HG02798 (cell line): Measurements from ENCODE around the gene ATRN.

Experiments
- ATAC-seq: cut with Tn5 transposase; IDR thresholded peaks from one replicate; pipeline ENCODE4 v1.9.1; 2021; ENCODE audit warnings: mild to moderate bottlenecking; ENCODE audit not compliant: unreplicated experiment, poor library complexity

The ATRN gene

DNA sequence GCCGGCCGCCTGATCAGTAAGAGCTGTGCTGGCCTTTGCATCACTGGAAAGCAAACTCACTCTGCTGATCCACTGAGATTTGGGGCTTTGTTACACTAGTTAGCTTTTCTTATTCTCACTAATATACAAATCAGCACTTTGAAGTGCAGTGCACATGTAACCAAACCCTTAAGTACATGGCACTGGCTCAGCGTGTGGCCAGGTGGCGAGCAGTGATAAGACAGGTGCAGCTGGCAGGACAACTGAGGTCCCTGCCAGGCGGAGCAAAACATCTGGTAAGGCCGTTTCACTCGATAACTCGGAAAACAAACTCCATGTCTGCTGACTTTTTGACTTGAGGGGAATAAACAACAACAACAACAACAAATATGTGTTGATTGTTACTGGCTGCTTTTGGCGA, 181.4 kb downstream of the ATRN start:
- ATAC-seq: no peak

DNA sequence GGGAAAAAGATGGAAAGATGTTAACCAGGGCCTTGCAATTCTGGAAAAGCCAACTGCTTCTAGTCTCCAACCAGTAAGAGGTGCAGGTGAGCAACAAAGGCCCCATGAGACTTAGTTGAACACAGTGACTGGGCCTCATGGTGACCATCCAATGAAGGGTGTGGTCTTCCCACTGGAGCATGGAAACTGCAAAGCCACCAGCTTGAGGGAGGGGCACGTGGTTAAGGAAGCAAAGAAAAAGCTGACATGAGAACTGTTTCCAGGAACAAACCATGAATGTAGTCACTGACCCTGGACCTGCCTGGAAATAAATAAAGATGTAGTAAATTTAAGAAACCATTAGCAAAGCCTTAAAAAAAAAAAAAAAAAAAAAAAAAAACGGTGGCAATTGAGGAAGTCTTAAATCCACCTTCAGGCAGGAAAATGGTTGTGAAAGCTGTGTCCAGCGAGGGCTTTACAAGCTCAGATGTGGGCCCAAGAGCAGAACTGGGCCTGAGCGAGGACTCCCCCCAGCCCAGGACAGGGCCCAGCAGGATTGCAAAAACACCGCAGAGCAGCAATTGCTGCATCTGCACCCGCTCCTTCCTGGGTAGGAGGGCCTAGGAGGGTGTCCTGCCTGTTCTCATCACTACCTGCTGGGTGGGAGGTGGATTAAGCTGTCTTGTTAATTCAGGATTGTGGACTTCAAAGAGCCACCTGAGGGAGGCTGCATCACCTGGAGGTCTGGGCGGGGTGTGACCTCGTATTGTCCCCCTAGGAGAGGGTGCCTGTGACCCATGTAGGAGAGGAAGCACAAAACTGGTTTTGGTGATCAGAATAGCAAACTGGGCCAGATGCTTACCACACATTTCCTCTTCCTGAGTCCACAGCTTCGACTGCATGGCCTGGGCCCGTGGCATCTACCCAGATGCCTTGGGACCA, 182.1 kb downstream of the ATRN start:
- no peak for ATAC-seq

DNA sequence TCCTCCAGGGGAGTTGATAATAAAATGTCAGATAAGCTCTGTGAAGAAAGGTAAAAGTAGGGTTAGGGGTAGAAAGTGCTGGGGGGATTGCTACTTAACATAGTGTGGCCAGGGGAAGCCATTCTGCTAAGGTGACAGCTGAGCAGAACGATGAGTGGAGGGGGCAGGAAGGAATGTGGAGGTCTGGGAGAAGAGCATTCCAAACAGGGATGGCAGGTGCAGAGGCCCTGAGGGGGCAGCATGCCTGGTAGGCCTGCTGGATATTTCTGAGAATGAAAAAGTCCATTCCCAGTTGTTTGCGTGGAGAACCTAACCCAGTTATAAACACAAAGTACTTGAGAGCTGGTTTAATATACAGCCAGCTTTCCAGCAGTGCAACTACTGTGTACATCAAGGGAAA, 183.1 kb downstream of the ATRN start:
- no peak for ATAC-seq

DNA sequence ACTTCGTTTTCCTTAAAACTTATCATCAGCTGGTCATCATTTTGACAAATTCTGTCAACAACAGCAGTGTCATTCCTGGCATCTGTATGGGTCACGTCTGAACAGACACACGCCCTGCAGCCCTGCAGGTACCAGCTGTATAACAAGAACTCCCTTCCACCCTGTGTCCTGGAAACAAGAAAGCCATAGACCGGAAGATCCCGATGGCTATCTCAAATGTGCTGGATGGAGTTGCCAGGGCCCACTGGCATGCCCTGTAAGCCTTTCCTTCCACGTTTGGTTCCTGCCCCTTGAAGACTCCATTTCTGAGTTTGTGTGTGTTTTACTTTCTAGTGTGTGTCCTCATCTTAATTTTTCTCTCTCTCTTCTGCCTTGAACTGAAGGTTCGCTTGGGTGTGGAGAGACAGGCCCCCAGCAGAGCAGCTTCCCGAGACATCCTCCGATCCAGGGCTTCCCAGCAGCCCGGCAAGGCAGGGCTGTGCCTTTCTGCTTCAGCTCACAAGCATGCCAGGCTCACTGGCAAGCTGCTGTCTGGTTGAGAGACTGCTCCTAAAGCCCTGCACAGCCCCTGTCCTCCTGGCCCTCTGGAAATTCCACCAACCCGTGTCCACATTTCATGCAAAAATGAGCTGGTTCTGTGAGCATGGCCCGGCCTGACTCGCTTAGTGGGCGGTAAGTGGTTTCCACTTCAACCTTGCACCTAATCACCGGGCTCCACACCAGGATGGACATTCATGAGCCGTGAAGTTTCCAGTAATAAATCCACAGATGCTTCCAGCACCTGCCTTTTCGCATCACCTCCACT, 183.7 kb downstream of the ATRN start:
- no peak for ATAC-seq

DNA sequence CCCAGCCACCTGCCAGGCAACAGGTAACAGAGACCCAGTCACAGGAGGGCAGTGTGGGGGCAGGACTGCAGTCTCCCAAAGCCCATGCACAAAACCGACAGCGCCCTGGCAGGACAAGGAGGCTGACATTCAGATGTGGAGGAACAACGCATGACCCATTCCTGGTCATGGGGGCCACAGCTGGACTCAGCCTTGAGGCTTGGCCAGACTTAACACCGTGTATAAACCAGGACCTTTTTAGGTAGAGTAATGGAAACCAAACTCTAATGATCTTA, 184.2 kb downstream of the ATRN start:
- no peak for ATAC-seq

DNA sequence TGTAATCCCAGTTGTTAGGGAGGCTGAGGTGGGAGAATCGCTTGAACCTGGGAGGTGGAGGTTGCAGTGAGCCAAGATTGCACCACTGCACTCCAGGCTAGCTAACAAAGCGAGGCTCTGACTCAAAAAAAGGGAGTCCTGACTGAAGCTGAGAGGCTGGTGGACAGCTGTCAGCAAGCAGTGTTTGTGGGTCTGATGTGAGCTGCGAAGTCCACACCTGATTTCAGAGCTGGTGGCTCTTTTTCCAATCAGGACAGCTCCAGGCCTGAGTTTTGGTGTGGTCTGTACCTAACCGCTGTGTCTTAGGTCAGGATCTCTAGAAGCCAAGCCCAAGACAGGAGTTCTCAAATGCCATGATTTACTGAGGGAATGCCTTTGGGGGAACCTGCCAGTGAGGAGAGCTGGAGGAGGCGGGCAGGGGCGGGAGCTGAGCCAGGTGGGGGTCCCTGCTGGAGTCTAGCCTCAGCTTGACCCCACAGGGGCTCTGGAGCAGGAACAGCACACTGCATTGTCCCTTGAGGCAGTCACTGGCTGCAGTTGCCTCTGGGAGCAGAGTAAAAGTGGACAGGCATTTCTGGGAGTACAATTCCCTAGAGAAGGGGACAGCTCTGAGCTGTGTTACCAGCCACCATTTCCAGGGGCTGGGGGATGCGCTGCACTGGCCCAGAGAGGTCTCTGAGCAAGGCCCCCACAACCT, 187.3 kb downstream of the ATRN start:
- no peak for ATAC-seq

DNA sequence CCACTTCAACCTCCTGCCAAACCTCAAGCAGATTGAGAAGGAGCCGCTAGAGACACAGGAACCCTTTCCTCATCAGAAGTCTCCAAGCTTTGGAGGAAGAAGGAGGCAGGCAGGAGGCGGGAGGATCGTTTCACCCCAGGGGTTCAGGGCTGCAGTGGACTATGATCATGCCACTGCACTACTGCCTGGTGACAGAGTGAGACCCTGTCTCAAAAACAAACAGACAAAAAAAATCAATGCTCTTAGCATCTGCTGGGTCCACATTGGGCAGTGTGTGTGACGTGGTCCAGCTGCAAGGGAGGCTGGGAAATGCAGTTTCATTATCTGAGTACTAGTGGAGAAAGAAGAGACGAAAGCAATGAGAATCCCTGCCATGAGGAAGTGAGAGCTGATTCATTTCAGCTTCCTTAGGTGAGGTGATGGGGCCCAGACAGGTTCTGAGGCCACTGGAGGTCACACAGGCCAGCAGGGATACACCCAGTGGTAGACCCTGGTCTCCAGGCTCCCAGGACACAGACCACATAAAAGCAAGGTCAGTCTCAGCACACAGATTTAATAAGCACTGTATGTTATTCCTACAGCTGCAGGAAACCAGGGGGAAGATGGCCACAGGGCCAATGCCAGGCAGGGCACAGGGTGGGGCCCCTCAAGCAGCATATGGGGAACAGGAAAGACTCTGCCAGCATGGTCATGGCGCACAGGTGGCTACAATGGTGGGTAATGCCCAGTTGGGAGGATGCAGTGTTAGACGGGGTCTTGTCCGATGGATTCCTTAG, 188.1 kb downstream of the ATRN start:
- ATAC-seq: peak; percentile 76

DNA sequence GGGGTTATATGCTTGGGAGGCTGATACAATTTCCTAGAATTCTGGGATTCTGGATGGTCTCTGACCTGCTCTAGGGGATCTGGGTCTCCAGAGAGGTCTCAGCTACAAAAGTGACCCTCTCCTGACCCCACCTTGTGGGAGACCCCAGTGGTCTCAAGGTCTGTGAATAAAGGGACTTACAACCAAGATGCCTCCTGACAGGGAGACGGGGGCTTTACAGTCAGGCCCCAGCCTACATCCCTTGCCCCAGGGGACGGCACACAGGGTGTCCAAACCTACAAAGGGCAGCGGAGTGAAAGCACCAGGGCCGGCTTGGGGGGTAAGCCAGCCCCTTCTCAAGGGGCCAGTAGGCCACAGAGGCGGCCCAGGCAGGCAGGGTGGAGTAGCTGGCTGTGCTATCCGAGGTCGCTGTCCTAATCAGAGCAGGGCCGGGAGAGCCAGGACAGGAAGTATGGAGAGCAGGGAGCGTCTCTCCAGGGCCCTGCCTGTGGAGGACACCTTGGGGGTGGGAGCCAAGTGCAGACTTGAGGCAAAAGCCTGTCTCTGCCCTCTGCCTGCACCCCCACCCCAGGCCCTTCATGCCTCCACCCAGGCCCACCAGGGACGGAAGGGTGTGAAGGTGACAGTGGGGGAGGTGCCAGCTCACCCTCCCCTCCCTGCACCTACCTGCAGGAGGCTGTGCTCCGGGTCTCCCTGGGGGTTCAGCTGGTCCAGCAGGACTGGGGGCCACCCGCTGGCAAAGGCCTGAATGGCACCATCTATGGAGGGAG, 188.9 kb downstream of the ATRN start:
- no peak for ATAC-seq

DNA sequence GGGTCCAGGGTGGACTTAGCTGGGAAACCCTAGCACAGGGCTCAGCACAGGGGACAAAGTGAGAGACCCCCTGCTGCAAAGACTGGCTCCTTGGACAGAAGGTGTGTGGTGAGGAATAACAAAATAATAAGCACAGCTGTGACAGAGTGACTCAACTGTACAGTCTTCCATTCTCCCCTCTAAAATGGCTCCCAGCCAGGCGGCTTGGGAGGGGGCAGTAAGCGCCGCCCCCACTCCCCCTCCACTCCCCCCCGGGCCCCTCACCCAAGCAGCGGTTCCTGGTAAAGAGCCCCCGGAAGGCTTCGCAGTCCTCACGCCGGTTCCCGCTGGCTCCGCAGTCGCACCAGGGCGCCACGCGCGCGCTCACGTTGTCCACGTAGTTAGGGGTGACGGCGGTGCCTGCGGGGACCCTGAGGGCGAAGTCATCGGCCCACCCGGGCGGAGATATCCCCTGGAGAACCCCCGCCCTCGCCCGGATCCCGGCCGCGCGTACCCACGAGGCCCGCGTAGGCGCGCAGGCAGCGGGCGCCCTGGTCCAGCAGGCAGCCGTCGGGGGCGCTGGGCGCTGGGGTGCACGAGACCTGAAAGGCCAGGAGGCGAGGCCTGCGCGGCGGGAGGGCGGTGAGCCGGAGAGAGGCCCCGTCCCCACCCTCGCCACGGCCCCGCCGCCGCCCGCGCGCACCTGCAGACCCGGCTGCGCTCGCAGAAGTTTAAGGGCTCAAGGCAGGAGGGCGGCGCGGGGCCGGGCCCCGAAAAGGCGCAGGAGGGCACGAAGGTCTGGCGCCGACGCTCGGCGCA, 189.6 kb downstream of the ATRN start:
- no peak for ATAC-seq

DNA sequence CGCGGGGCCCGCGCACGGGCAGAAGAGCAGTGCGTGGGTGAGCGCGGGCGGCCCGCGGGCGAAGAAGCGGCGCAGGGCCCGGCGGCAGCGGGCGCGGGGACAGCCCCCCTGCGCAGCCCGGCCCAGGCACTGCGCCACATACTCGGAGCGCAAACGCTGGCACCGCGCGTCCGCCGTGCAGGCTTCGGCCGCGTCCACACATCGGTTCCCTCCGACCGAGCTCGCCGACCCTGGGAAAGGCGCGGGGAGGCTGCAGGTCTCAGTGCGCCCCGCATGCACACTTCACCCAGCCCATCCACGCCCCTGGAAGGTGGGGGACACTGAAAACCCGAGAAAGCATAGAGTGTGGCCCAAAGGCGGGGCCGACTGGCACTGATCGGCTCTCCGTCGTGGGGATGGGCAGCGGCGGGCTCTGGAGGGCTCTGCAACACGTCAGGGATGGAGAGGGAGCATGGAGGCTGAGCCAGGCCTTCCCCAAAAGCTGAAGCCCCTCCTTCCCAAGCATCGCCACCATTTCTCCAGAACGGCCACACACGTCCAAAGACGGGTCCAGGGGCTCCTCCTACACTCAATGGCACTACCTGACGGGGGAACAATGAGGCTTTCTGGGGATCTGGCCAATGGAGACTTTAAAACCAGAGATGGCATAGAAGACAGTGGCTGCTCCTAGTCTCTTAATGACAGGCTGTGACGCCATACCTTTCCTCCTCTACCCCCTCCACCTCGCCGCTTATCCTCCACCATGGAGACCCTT, 190.4 kb downstream of the ATRN start:
- no peak for ATAC-seq

DNA sequence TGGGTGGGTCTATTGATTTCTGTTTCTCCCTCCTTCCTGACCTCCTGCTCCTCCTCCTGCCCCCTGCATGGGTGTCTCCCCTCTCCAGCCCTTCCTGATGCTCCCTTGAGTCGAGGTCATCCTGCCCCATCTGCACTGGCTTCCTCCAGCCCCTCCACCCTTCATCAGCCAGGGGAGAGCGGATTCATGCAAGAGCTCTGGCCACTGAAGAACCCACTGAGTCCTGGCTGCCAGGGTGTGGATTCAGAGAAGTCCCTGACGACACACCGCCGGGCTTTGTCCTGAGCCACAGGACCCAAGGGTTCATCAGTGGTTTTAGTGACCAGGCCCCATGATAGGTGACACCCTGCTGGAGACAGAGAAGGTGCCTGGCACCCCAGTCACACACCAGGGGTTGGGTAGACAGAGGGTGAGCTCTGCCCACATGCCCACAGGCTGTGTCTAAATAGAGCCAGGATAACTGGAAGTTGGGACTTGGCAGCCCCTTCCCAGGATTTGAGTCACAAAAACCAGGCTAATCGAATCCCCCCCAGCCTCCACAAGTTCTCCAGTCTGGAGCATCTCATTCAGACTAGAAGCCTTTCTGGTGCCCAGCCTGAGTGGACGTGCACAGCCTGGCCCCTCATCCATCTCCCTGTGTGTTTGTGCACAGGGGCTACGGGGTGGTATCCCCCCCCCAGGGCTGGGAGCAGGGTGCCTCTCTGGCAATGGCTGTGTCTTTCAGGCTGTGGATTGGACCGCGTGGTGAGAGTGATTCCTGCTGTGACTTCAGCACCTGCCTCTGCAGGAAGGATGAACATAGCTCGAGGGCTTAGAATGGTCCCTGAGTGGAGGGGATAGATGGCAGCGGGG, 191.2 kb downstream of the ATRN start:
- no peak for ATAC-seq

DNA sequence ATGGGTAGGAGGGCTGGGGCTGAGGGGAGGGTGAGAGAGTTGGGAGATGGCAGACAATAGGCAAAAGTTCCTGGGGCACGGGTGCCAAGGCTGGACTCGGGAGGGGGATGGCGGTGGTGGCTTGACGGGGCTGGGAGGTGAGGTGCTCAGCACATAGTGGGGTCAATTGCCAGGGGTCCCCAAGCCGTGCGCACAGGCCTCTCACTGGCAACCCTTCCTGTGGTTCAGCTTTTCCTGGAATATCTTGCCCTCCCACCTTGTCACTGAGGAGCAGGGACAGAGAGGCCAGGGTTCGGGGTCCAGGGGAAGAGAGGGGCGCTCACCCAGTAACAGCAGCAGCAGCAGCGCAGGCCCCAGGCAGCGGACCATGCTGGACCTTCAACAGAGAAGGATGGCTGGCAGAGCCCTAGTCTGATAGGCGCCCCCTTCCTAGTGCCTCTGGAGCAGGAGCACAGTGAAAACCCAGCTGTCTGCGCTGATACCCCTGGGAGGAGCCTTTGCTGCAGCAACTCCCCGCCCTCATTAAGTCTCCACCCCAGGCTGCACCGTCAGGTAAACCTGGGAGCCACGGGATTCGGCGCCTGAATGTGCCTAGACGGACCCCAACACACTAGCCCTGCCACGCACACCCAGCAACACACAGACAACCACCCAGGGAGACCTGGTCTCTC, 192.3 kb downstream of the ATRN start, which contains the start of gene GFRA4:
GFRA4 (minus strand) TSS at position 369 of the 671 bp plus-strand sequence; CDS start at position 369, 0 bp downstream.
- no peak for ATAC-seq

DNA sequence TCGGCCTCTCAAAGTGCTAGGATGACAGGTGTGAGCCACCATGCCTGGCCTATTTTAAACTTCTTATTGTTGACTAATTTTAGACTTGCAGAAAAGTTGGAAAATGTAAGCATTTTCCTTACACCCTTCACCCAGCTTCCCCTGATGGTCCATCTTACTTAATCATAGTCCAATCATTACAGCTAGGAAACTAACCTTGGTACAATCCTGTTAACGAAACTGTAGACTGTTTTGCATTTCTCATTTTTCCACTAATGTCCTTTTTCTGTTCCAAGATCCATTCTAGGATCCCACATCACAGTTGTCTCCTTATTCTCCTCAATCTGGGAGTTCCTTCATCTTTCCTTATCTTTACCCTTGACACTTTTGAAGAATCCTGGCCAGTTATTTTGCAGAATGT, 193.0 kb downstream of the ATRN start:
- ATAC-seq: no peak

DNA sequence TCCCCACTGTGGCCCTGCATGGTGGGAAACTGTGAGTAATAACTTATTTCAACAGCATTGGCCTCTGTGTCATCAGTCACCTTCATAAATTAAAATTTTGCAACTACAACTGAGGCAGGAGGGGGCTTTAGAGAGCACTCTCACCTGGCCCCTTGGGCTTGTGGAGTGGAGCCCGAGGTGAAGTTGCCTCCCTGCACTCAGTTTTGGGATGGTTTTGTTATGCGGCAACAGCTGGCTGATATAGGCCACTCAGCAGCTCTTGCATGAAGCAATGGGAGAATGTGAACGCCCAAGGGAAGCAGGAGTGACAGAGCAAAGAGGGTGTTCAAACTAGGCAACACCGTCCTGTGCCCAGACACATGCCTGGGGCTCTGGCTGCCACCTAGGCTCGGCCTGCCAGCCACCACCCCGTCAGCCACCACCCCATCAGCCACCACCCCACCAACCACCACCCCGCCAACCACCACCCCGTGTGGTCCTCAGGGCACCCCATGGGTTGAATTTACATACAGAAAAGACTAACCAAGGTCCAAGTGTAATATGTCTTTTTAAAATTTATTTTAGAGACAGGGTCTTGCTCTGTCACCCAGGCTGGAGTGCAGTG, 196.7 kb downstream of the ATRN start:
- ATAC-seq: no peak

DNA sequence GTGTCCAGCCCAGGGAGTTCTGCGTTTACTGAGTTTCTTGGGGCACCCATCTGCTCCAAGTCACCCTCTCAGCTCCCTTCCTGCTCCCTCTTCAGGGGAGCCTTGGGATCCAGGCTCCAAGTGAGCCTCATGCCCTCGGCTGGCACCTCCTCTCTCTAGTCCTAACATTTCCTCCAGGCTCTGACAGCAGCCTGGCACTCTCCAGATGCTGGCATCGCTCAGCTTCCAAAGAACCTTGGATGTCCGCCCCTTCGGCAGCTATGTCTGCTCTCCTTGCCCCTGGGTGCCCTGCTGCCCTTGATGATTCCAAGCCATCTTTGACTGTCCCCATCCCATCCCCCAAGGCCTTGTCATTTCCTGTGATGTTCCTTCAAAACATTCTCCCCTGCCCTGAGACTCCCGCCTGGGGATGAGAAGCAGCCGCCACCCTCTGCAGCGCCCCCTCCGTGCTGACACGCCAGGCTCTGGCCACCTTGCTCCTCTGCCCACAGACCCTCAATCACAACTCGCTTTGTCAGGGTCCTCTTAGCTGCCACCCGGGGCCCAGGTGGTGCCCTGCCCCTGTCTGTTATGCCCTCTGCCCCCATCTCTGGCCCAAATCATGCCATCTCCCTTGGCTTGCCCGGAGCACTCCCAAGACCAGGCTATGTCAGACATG, 199.0 kb downstream of the ATRN start:
- ATAC-seq: no peak

DNA sequence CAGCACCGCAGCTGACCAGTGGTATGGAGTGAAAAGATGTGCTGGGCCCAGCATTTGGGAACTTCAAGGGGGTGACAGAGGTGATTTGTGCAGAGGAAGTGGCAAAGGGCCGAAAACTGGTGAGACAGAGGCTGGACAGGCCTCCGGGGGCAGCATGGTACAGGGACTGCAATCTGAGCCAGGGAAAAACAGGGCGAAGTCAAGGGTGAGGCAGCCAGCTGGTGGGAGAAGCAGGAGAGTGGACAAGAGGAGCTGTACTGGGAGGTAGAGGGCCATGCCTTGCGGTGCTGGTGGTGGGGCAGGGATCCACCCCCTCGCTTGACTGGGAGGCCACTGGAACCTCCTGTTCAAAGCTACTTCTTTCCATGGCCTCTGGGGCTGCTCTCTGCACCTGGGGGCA, 199.7 kb downstream of the ATRN start:
- no peak for ATAC-seq
